ENCODE data around the gene MTNR1A. TPM values are rescaled to one million over a fixed set of nuclear protein-coding genes. Genes with fewer than 3 reads are reported as not detected.

Gene MTNR1A
- total and polyA plus RNA-seq, 4 donors, result not detected

- 63% methylated on average over 9 of the region's 9 CpGs for WGBS
- Histone ChIP-seq H3K27ac (ENCODE audit: low read depth in 1 of 2, low read length in 2 of 2) (no peak overlapping the region), H3K4me3 (ENCODE audit: low read depth in 1 of 3, low read length in 3 of 3) (no peak overlapping the region)
These were observed 67.6 kb downstream of the MTNR1A start for GRCh38 chr4:186487726-186488125.

More at GRCh38 chr4:186487726-186488125, 67.6 kb downstream of the MTNR1A start:
- Histone ChIP-seq H3K9me3 (ENCODE audit: control insufficient read depth in 4 of 4, low read length in 3 of 4) (peaks cover 0 to 1% (median 0%) of the 10 kb centered on the region in 4 donors), H3K27me3 (ENCODE audit: control insufficient read depth in 4 of 4, insufficient read depth in 4 of 4, low read length in 3 of 4) (peaks cover 0 to 5% (median under 1%) of the 10 kb centered on the region in 4 donors), H3K4me1 (ENCODE audit: control insufficient read depth in 4 of 4, insufficient read depth in 4 of 4, low read length in 3 of 4) (no peaks in the 10 kb centered on the region), H3K9ac (ENCODE audit: low read depth in 1 of 2, low read length in 2 of 2) (no peak overlapping the region), H3K36me3 (ENCODE audit: control insufficient read depth in 4 of 4, insufficient read depth in 3 of 4, low read depth in 1 of 4, low read length in 3 of 4) (no peaks in the 10 kb centered on the region)
- TF ChIP-seq RAD21 (IDR thresholded peaks at IDR 0.05) (no peak), EGR1 (IDR thresholded peaks at IDR 0.05; ENCODE audit: low read depth in 2 of 2) (no peak), FOXA1 (IDR thresholded peaks at IDR 0.05) (no peak), FOXA2 (IDR thresholded peaks at IDR 0.05) (no peak), JUND (IDR thresholded peaks at IDR 0.05) (no peak), MAX (IDR thresholded peaks at IDR 0.05) (no peak), ATF3 (IDR thresholded peaks at IDR 0.05) (no peak), TAF1 (conservative IDR thresholded peaks at IDR 0.05) (no peak), HNF4A (conservative IDR thresholded peaks at IDR 0.05) (no peak), RXRA (IDR thresholded peaks at IDR 0.05) (no peak), GABPA (IDR thresholded peaks at IDR 0.05 in 1 of 2, conservative IDR thresholded peaks at IDR 0.05 in 1 of 2) (no peak), YY1 (IDR thresholded peaks at IDR 0.05) (no peak), ZBTB33 (IDR thresholded peaks at IDR 0.05) (no peak)
- TF ChIP-seq, protein P1, sequence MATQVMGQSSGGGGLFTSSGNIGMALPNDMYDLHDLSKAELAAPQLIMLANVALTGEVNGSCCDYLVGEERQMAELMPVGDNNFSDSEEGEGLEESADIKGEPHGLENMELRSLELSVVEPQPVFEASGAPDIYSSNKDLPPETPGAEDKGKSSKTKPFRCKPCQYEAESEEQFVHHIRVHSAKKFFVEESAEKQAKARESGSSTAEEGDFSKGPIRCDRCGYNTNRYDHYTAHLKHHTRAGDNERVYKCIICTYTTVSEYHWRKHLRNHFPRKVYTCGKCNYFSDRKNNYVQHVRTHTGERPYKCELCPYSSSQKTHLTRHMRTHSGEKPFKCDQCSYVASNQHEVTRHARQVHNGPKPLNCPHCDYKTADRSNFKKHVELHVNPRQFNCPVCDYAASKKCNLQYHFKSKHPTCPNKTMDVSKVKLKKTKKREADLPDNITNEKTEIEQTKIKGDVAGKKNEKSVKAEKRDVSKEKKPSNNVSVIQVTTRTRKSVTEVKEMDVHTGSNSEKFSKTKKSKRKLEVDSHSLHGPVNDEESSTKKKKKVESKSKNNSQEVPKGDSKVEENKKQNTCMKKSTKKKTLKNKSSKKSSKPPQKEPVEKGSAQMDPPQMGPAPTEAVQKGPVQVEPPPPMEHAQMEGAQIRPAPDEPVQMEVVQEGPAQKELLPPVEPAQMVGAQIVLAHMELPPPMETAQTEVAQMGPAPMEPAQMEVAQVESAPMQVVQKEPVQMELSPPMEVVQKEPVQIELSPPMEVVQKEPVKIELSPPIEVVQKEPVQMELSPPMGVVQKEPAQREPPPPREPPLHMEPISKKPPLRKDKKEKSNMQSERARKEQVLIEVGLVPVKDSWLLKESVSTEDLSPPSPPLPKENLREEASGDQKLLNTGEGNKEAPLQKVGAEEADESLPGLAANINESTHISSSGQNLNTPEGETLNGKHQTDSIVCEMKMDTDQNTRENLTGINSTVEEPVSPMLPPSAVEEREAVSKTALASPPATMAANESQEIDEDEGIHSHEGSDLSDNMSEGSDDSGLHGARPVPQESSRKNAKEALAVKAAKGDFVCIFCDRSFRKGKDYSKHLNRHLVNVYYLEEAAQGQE (IDR thresholded peaks at IDR 0.05), result no peak
- TF ChIP-seq, protein P2, sequence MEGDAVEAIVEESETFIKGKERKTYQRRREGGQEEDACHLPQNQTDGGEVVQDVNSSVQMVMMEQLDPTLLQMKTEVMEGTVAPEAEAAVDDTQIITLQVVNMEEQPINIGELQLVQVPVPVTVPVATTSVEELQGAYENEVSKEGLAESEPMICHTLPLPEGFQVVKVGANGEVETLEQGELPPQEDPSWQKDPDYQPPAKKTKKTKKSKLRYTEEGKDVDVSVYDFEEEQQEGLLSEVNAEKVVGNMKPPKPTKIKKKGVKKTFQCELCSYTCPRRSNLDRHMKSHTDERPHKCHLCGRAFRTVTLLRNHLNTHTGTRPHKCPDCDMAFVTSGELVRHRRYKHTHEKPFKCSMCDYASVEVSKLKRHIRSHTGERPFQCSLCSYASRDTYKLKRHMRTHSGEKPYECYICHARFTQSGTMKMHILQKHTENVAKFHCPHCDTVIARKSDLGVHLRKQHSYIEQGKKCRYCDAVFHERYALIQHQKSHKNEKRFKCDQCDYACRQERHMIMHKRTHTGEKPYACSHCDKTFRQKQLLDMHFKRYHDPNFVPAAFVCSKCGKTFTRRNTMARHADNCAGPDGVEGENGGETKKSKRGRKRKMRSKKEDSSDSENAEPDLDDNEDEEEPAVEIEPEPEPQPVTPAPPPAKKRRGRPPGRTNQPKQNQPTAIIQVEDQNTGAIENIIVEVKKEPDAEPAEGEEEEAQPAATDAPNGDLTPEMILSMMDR (IDR thresholded peaks at IDR 0.05; ENCODE audit: low read depth, low read length, missing input control), result no peak
- DNase-seq (ENCODE audit: low spot score), result no peak

Data from liver (tissue), 9 donors.